Fibroblast of peridontal ligament (primary cell): ENCODE data around the gene PCSK7.

ENCODE experiments used
- DNase-seq: peaks from one replicate; pipeline ENCODE4 v3.0.0-alpha.2; 2010; ENCODE audit errors: extremely low read depth

PCSK7 gene

GRCh38 chr11:117199053-117199915 lies 32.6 kb downstream of the PCSK7 start, which contains the start of gene TAGLN:
TSS of gene TAGLN (plus strand) at chr11:117199370. CDS start at chr11:117203014, 3,644 bp downstream.
- peak; percentile 95 for DNase-seq

- no peak for DNase-seq
These were observed 33.3 kb downstream of the PCSK7 start for GRCh38 chr11:117198613-117199012.

DNA sequence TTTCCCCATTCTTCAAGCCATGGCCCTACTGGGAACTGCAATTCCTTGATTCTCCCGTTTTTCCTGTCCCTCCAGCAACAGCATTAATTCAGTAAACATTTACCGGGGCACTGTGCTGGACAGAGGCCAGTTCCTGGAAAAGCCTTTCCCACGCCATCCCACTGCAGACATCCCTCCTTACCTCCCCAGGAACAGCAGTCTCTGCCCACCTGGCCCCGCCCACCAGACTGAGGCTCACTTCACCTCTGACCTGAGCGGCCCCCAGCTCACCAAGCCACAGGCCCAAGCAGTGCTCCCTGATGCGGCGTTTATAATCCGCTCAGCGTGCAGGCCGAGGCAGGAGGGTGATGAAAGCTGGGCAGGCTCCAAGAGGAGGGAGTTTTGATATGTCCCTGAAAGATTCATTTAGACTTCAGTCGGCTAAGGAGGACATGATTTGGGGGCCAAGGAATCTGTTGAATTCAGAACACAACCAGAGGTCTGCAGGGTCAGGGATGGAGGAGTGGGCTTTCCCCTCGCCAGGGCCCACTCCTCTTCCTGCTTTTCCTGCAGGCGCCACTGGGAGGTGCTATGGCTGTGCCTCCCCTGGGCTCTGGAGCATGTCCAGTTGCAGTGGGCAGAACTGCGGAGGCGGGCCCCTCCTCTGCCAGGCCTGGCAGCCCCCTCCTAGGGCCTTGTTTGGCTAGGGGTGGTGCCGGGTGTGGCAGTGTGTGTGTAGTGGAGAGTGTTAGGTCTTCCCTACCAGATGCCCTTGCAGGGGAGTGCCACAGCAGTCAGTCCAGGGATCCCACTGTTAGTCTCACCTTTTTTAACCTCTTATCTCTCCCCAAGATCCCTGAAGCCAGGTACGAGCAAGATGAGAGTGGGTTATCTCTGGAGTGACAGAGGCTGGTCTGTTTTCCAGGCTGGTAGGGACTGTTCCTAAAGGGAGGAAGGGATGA lies 34.1 kb downstream of the PCSK7 start:
- DNase-seq = no peak

DNA sequence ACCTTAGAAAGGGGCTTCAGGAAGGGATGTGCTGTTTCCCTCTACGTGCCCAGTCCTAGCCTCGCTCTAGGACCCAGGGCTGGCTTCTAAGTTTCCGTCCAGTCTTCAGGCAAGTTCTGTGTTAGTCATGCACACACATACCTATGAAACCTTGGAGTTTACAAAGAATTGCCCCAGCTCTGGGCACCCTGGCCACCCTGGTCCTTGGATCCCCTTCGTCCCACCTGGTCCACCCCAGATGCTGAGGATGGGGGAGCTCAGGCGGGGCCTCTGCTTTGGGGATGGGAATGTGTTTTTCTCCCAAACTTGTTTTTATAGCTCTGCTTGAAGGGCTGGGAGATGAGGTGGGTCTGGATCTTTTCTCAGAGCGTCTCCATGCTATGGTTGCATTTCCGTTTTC lies 34.9 kb downstream of the PCSK7 start:
- no peak for DNase-seq

DNA sequence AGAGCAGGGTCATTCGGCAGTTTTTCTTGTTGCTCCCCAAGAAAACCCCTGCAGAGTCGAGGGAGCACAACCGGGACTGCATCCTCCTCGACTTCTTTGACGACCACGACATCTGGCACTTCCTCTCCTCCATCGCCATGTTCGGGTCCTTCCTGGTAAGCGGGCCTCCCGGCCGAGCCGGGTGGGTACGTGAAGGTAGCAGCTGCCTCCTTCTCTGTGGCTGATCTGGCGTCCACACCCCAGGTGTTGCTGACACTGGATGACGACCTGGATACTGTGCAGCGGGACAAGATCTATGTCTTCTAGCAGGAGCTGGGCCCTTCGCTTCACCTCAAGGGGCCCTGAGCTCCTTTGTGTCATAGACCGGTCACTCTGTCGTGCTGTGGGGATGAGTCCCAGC lies 36.1 kb downstream of the PCSK7 start:
- DNase-seq = no peak

DNA sequence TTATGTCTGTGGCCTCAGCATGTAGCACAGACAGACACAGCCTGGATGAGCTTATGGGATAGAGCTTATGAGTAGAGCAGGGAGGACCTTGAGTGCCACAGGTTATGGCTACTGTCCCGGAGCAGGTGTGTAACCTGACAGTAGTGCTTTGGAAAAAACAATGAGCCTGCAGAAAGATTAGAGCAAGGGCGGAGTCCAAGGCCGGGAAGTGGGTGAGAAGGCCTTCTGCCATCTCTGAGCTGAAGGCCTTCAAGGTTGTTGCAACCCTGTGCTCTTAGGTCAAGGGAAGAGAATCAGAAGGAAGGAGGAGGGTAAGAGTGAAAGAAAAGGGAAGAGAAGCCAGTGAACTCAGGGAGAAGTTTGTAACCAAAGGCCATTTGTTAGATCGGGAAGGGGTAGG lies 36.6 kb downstream of the PCSK7 start:
- DNase-seq = no peak

GRCh38 chr11:117194267-117194666 lies 37.6 kb downstream of the PCSK7 start:
- no peak for DNase-seq

DNA sequence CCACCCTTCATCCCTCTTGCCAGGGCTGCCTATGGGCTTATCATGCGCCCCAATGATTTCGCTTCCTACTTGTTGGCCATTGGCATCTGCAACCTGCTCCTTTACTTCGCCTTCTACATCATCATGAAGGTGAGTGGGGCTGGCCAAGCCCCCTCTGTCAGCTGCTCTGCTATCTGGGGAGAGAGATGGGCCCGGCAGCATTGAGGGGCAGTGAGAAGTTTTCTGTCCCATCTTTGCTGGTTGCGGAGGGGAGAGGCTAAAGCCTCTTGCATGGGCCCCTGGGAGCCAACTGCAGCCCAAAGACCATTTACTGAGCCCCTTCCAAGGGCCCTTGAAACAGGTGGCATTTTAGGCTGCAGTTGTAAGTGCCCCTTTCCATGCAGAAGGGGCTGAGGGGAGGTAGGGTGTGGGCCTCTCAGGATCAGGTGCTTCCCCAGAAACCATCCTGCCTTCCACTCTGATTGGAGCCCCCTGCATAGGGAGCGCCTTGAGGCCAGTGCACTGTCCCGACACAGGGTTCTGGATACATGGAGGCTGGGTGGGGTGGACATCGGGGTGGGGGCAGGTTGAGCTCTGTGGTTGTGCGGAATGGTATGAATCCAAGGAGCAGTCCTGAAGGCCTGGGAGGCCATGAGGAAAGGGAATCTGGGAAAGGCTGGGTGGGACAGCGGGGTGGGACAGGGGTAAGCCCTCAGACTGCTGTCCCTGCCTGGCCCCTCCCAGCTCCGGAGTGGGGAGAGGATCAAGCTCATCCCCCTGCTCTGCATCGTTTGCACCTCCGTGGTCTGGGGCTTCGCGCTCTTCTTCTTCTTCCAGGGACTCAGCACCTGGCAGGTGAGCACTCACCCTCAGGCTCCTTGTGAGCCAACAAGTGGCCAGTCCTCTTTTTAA lies 38.5 kb downstream of the PCSK7 start:
- DNase-seq = no peak

- no peak for DNase-seq
These were observed 39.4 kb downstream of the PCSK7 start for GRCh38 chr11:117192401-117192875.

GRCh38 chr11:117191680-117192400 lies 40.0 kb downstream of the PCSK7 start:
- no peak for DNase-seq

- no peak for DNase-seq
These were observed 41.8 kb downstream of the PCSK7 start for GRCh38 chr11:117189941-117190544.

- DNase-seq = no peak
These were observed 42.5 kb downstream of the PCSK7 start for GRCh38 chr11:117189191-117189940.

GRCh38 chr11:117188620-117189081 lies 43.2 kb downstream of the PCSK7 start:
- DNase-seq = no peak

DNA sequence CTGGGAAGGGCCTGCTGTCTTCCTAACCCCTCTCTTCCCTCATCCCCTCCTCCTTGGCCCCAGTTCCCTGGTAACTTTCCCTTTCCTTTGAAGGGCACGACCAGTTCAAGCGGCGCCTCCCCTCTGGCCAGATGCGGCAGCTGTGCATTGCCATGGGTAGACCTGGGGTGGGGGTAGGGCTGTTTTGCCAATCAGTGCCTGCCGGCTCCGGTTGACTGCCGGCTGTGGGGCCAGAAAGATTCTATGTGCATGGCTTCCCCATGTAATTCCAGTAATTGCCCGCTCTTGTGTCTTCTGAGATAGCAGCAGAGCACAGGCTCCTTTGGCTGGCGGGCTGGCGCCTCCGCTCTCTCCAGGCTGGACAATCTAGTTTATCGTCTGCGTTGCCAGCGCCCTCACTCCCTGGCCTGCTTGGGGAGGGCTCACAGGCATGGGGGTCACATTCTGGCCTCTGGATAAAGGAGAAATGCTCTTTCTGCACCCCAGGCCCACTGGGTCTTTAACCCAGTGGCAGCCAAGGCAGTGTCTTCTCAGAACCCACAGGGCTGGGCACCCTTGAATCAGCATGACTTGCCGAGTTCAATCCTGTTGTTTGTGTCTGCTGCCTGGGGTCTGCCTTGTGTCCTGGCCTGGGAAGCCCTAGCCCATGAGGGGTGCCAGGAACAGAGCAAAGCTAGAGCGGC lies 43.9 kb downstream of the PCSK7 start:
- no peak for DNase-seq

DNA sequence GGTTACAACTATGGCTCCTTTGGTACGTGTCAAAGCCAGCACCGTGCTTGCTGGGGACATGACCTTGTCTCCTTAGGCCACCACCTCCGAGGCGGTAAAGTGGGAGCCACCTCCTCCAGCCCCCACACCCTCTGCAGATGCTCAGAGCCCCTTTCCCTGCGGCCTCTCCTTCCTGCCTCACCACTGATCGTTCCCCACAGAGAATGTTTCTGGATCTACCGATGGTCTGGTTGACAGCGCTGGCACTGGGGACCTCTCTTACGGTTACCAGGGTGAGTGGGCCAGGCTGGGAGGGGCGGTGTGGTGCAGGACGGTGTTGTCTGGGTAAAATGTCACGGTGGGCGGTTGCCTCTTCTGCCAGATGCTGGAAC lies 44.5 kb downstream of the PCSK7 start:
- DNase-seq = no peak

DNA sequence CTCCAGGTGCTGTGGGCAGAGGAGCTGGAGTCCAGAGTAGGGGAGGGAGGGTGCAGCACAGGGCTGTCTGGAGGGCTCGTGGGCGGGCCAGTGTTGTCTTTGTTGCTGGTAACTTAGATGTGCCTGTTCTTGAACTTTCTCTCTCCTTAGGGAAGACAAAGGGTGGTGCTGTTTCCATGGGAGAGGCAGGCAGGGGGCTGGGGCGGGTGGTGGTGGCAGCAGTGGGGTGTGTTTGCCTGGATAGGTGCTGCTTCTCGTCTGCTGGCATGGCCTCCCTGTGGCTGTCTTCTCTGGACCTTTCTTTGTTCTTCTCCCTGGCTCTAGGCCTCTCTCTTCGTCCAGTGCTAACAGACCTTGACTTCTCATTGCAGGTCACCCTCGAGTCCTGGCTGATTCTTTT lies 44.9 kb downstream of the PCSK7 start:
- DNase-seq = no peak

DNA sequence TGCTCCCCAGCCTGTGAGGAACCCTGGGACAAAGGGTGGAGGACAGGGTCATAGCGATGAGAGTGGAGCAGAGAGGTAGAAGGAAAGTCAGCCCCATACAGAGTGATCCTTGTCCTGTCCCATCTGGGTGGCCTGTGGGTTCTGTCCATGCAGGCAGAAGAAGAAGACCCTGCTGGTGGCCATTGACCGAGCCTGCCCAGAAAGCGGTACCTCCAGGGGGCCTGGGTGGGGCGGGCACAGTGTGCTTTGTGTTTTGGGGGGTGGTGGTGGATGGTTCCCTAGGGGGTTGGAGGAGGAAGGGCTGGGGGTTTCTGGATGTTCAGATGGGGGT lies 45.5 kb downstream of the PCSK7 start:
- DNase-seq = no peak

DNA sequence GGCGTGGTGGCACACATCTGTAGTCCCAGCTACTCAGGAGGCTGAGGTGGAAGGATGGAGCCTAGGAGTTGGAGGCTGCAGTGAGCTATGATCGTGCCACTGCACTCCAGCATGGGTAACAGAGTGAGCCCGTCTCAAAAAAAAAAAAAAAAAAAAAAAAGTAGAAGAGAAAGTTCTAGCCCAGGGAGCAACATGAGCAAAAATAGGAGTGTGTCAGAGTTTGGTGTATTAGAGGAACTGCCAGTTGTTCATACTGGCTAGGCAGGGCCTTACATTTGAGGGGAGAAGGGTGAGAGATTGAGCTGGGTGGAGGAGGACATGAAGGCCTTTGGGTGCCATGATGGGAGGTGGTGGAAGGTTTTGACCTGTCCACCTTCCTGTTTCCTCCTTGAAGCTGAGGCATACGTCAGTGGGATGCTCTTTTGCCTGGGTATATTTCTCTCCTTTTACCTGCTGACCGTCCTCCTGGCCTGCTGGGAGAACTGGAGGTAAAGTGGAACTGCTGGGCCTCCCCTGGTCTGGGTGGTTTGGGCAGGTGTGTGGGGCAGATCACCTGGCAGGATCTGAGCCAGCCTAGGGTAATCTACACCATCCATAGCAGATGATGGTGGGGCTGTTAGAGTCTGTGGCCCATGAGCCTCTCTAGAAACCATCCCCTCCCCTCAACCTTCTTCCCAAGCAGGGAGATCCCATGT lies 46.0 kb downstream of the PCSK7 start:
- DNase-seq = no peak
